COR-L47 (cell line): ENCODE results near the gene KATNA1.

Experiments used
- DNase-seq: peaks from one replicate; lab custom pipeline; 2025; lab: John Stamatoyannopoulos, UW

Gene KATNA1

GRCh38 chr6:149608381-149608982 is 40.0 kb downstream of the KATNA1 start:
- DNase-seq, result no peak

GRCh38 chr6:149600508-149600907 is 48.0 kb downstream of the KATNA1 start:
- no peak for DNase-seq

- no peak for DNase-seq
Observed at GRCh38 chr6:149593408-149593807, 55.1 kb downstream of the KATNA1 start.

- no peak for DNase-seq
Observed at GRCh38 chr6:149592983-149593382, 55.5 kb downstream of the KATNA1 start.

GRCh38 chr6:149586149-149586548 is 62.4 kb downstream of the KATNA1 start:
- DNase-seq, result no peak

- DNase-seq, result no peak
Observed at GRCh38 chr6:149581349-149581748, 67.2 kb downstream of the KATNA1 start.

GRCh38 chr6:149580880-149581279 is 67.6 kb downstream of the KATNA1 start:
- no peak for DNase-seq

GRCh38 chr6:149567945-149568585 is 80.4 kb downstream of the KATNA1 start:
- DNase-seq, result no peak

GRCh38 chr6:149567194-149567586 is 81.3 kb downstream of the KATNA1 start:
- DNase-seq, result no peak

GRCh38 chr6:149566410-149567193 is 81.9 kb downstream of the KATNA1 start:
- DNase-seq, result peak; percentile 16

- peak; percentile 70 for DNase-seq
Observed at GRCh38 chr6:149565527-149566409, 82.7 kb downstream of the KATNA1 start, which contains the start of gene GINM1. Gene GINM1 (plus strand): TSS chr6:149566375. CDS start chr6:149566415, 40 bp downstream.

GRCh38 chr6:149563928-149564325 is 84.6 kb downstream of the KATNA1 start:
- no peak for DNase-seq

GRCh38 chr6:149563203-149563927 is 85.1 kb downstream of the KATNA1 start:
- no peak for DNase-seq

- DNase-seq, result no peak
Observed at GRCh38 chr6:149560736-149561135, 87.8 kb downstream of the KATNA1 start.

GRCh38 chr6:149559389-149559788 is 89.1 kb downstream of the KATNA1 start:
- DNase-seq, result no peak

- no peak for DNase-seq
Observed at GRCh38 chr6:149558029-149558428, 90.5 kb downstream of the KATNA1 start.

GRCh38 chr6:149551920-149552319 is 96.6 kb downstream of the KATNA1 start:
- DNase-seq, result no peak

- peak; percentile 74 for DNase-seq
Observed at GRCh38 chr6:149545754-149546471, 102.6 kb downstream of the KATNA1 start, which contains the start of gene PPIL4. Gene PPIL4 (minus strand): TSS chr6:149546043. CDS start chr6:149546005, 38 bp downstream.

- DNase-seq, result no peak
Observed at GRCh38 chr6:149545258-149545753, 103.2 kb downstream of the KATNA1 start.
